LNCaP clone FGC (cell line): ENCODE results near the gene XPR1.

Experiments used
- DNase-seq: peaks from one replicate; pipeline ENCODE4 v3.0.0-alpha.2; 2011; ENCODE audit warnings: low read depth
- H3K4me3 ChIP-seq: 2 replicates; pipeline ENCODE4 v1.5.1; 2011; ENCODE audit warnings: mild to moderate bottlenecking, low read depth, low read length, control low read depth
- CTCF ChIP-seq: IDR thresholded peaks from 2 replicates; pipeline ENCODE4 v1.5.1; 2012; ENCODE audit warnings: mild to moderate bottlenecking; ENCODE audit not compliant: control insufficient read depth, insufficient read depth; ENCODE audit errors: extremely low read depth

XPR1 gene

GRCh38 chr1:180631766-180632325 is at the start of gene XPR1:
TSS of gene XPR1 (plus strand) at chr1:180632022. CDS start at chr1:180632202, 180 bp downstream.
- peak; percentile 97 for DNase-seq
- no peak for TF ChIP-seq CTCF

GRCh38 chr1:180584869-180585268 is 47.0 kb upstream of the XPR1 start:
- no peak for DNase-seq
- H3K4me3 ChIP-seq = no peak overlapping the region
- no peak for TF ChIP-seq CTCF

More at GRCh38 chr1:180631766-180632325, at the start of gene XPR1:
- peak within 1 kb of the TSS; percentile 85 for H3K4me3 ChIP-seq

- DNase-seq = no peak
- no peak overlapping the region for H3K4me3 ChIP-seq
- no peak for TF ChIP-seq CTCF
These were observed 45.8 kb upstream of the XPR1 start for GRCh38 chr1:180585994-180586359.

- H3K4me3 ChIP-seq = no peak overlapping the region
- no peak for TF ChIP-seq CTCF
- DNase-seq = peak; percentile 70
These were observed 45.1 kb upstream of the XPR1 start for GRCh38 chr1:180586671-180587155.

GRCh38 chr1:180588121-180588520 is 43.7 kb upstream of the XPR1 start:
- no peak for DNase-seq
- H3K4me3 ChIP-seq = no peak overlapping the region
- TF ChIP-seq CTCF = no peak

GRCh38 chr1:180590889-180591288 is 40.9 kb upstream of the XPR1 start:
- no peak overlapping the region for H3K4me3 ChIP-seq
- no peak for DNase-seq
- TF ChIP-seq CTCF = no peak

GRCh38 chr1:180593382-180593781 is 38.4 kb upstream of the XPR1 start:
- DNase-seq = no peak
- no peak overlapping the region for H3K4me3 ChIP-seq
- no peak for TF ChIP-seq CTCF
